B cell (primary cell): ENCODE measurements around the gene KDM3B. TPM values are rescaled to one million over a fixed set of nuclear protein-coding genes. Genes with fewer than 3 reads are reported as not detected.

Experiments
- ATAC-seq: fragments of 200-7000 bp; cut with Tn5 transposase; one replicate; pipeline ENCODE4 v1.10.0; 2021; ENCODE audit warnings: low read depth, mild to moderate bottlenecking, moderate number of reproducible peaks, moderate library complexity
- CTCF ChIA-PET: fragments of 350-600 bp; sonication (Branson Sonifier 250); formaldehyde crosslinking; loops from one replicate; lab custom pipeline; 2021; ENCODE audit warnings: antibody characterized with exemption, inconsistent platforms; lab: Charles Lee
- POLR2A ChIA-PET: fragments of 350-600 bp; sonication (Branson Sonifier 250); formaldehyde crosslinking; loops from one replicate; lab custom pipeline; 2021; ENCODE audit warnings: antibody characterized with exemption; lab: Charles Lee
- DNase-seq: peaks from one replicate; pipeline ENCODE4 v3.0.0; 2013
- H2AFZ ChIP-seq: 2 replicates; pipeline ENCODE4 v1.6.1; 2012; ENCODE audit warnings: mild to moderate bottlenecking, low read depth, low read length; ENCODE audit not compliant: insufficient read depth, poor library complexity, severe bottlenecking
- H3K27ac ChIP-seq, 2 donors: 1 replicate in 1 of 2; 2 replicates in 1 of 2; pipeline ENCODE4 v1.5.1; 2012 to 2013; ENCODE audit warnings: low read length in 2 of 2, mild to moderate bottlenecking in 2 of 2, moderate library complexity in 1 of 2
- H3K27me3 ChIP-seq, 4 experiments: fragments of 200-600 bp in 1 of 4; sonication (generic) in 1 of 4; replicated peaks in 1 of 4; 1 replicate in 2 of 4; 2 replicates in 2 of 4; pipeline versions ENCODE4 v1.6.1 to v1.7.0; 2013 to 2016; ENCODE audit warnings: low read length in 3 of 4, mild to moderate bottlenecking in 2 of 4, mixed read lengths in 1 of 4, moderate library complexity in 1 of 4; ENCODE audit not compliant: insufficient read depth in 4 of 4, control insufficient read depth in 3 of 4; ENCODE audit errors: control extremely low read depth in 1 of 4
- H3K36me3 ChIP-seq, 2 experiments: replicated peaks in 1 of 2; 1 replicate in 1 of 2; 2 replicates in 1 of 2; pipeline versions ENCODE4 v1.6.1 to v1.7.1; 2013; ENCODE audit warnings: low read length in 1 of 2; ENCODE audit not compliant: insufficient read depth in 2 of 2, control insufficient read depth in 1 of 2; ENCODE audit errors: control extremely low read depth in 1 of 2, extremely low read depth in 1 of 2
- H3K4me1 ChIP-seq, 2 donors: fragments of 200-600 bp in 1 of 2; sonication (generic) in 1 of 2; 1 replicate in 1 of 2; 2 replicates in 1 of 2; pipeline versions ENCODE4 v1.5.1 to v1.6.1; 2013 to 2017; ENCODE audit warnings: low read length in 2 of 2; ENCODE audit not compliant: control insufficient read depth in 2 of 2, insufficient read depth in 2 of 2
- H3K4me2 ChIP-seq: replicated peaks from 2 replicates; pipeline ENCODE3; 2012; ENCODE audit warnings: mild to moderate bottlenecking, low read depth, low read length; ENCODE audit not compliant: poor library complexity, severe bottlenecking
- H3K4me3 ChIP-seq, 5 experiments: fragments of 200-600 bp in 1 of 5; sonication (generic) in 1 of 5; 1 replicate in 3 of 5; 2 replicates in 2 of 5; pipeline versions ENCODE4 v1.5.1 to v1.7.0; 2011 to 2016; ENCODE audit warnings: low read length in 4 of 5, mild to moderate bottlenecking in 4 of 5, low read depth in 2 of 5, control low read depth in 1 of 5, moderate library complexity in 1 of 5; ENCODE audit not compliant: insufficient read depth in 1 of 5; ENCODE audit errors: control extremely low read depth in 1 of 5, extremely low read depth in 1 of 5
- H3K79me2 ChIP-seq: fragments of 200-600 bp; sonication (generic); one replicate; pipeline ENCODE4 v1.6.0; 2016; ENCODE audit warnings: low read length; ENCODE audit not compliant: control insufficient read depth, insufficient read depth
- H3K9ac ChIP-seq: fragments of 200-600 bp; sonication (generic); 2 replicates; pipeline ENCODE4 v1.6.1; 2017; ENCODE audit warnings: mild to moderate bottlenecking, low read length, moderate library complexity
- H3K9me3 ChIP-seq, 3 donors: one replicate each; pipeline versions ENCODE4 v1.6.1 to v1.7.1; 2013; ENCODE audit warnings: low read length in 2 of 3; ENCODE audit not compliant: control insufficient read depth in 2 of 3, insufficient read depth in 1 of 3; ENCODE audit errors: control extremely low read depth in 1 of 3
- H4K20me1 ChIP-seq: 2 replicates; pipeline ENCODE4 v1.6.0; 2012; ENCODE audit warnings: mild to moderate bottlenecking, low read length; ENCODE audit not compliant: insufficient read depth, control insufficient read depth, poor library complexity, severe bottlenecking
- H3K27ac Mint-ChIP-seq: one replicate; pipeline ENCODE4 v1.8.0; 2021; ENCODE audit warnings: mixed read lengths
- H3K27me3 Mint-ChIP-seq: one replicate; pipeline ENCODE4 v1.8.0; 2021; ENCODE audit warnings: mixed read lengths
- H3K4me1 Mint-ChIP-seq: one replicate; pipeline ENCODE4 v1.8.0; 2021; ENCODE audit warnings: mixed read lengths
- H3K4me3 Mint-ChIP-seq: one replicate; pipeline ENCODE4 v1.8.0; 2021; ENCODE audit warnings: mixed read lengths
- H3K9me3 Mint-ChIP-seq: one replicate; pipeline ENCODE4 v1.8.0; 2022; ENCODE audit warnings: mixed read lengths; ENCODE audit not compliant: insufficient read depth
- CTCF ChIP-seq: fragments of 200-600 bp; IDR thresholded peaks from one replicate; pipeline ENCODE4 v1.8.0; 2022; ENCODE audit warnings: antibody characterized with exemption, mild to moderate bottlenecking
- EZH2 ChIP-seq: IDR thresholded peaks from 2 replicates; pipeline ENCODE4 v1.6.1; 2012; ENCODE audit warnings: borderline replicate concordance, low read depth, mild to moderate bottlenecking, moderate library complexity, low read length; ENCODE audit not compliant: insufficient read depth, poor library complexity, severe bottlenecking
- WGBS: methylation state at CpG from one replicate; pipeline ENCODE4 v1.1.5; 2013; ENCODE audit warnings: missing lambda C conversion rate; ENCODE audit not compliant: insufficient coverage; 5-methylcytosine and 5-hydroxymethylcytosine counted together
- intact Hi-C: fragments of 100-400 bp; cut with micrococcal nuclease; formaldehyde crosslinking; loops from one replicate; pipeline ENCODE4 v1.10.0; 2022
- polyA plus RNA-seq: library from polyadenylated mRNA; depleted of rRNA; stranded (reverse); fragments of >200 nt; gene quantifications from 2 replicates; pipeline ENCODE4 v1.2.3, GENCODE V29; 2012
- total RNA-seq, 2 donors: library from RNA; stranded (reverse); fragments of 120-200 nt in 1 of 2; gene quantifications; 1 replicate in 1 of 2; 2 replicates in 1 of 2; pipeline versions ENCODE4 v1.2.3 to v1.2.4, GENCODE V29; 2013 to 2022

The KDM3B gene
- total and polyA plus RNA-seq, 2 donors (not counting 1 experiment from before 2014, with no cell fraction given): 41.8 to 99.9 TPM

DNA sequence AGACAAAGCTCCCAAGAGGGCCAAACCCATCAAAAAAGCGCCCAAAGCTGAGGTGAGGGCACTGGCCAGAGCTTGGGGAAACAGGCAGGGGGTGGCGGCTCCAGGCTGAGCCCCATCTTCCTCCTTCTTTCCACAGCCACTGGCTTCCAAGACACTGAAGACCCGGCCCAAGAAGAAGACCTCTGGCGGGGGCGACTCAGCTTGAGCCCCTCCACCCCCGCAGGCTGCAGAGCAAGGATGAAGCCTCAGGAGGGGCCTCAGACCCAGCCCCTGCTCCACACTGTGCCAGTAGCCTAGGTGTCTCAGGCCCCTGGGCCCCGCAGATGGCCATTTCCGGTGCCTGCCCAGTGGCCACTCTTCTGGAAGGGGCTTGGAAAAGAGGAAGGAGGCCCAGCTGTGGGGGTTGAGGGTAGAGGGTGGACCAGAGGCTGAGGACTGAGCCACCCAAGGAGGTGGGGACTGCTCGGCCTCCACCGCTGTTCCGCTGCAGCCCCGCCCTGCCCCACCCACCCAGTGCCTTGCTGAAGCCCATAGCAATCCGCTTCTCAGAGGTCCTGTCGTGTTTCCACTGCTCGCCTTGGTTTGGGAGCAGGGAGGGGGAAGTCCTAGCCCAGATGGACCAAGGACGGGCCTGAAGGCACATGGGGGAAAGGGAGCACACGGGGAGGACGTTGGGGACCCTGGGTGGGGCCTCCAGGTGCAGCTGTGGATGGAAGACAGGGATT, 93.2 kb downstream of the KDM3B start:
- H3K4me1 ChIP-seq: peaks cover 3 to 8% of the 10 kb centered on the region in 2 donors
- DNase-seq: no peak
- no peak overlapping the region for H2AFZ ChIP-seq
- ChIA-PET POLR2A (no interaction called here), CTCF (interaction anchor here (13.1 kb wide), 1 partner anchor 55 kb away, joined by 281 read pairs; no protein-coding TSS in a partner anchor)
- H3K4me3 ChIP-seq: no peak overlapping the region
- H3K27ac Mint-ChIP-seq: no peak overlapping the region
- H3K36me3 ChIP-seq: no peaks in the 10 kb centered on the region
- no peak overlapping the region for H3K27ac ChIP-seq
- H3K27me3 ChIP-seq: no peaks in the 10 kb centered on the region
- H3K9me3 Mint-ChIP-seq: no peaks in the 10 kb centered on the region
- H3K9ac ChIP-seq: no peak overlapping the region
- 96% methylated on average over 14 of the region's 18 CpGs for WGBS
- no peak overlapping the region for H3K4me3 Mint-ChIP-seq
- no peaks in the 10 kb centered on the region for H4K20me1 ChIP-seq
- H3K27me3 Mint-ChIP-seq: no peaks in the 10 kb centered on the region
- no peaks in the 10 kb centered on the region for H3K79me2 ChIP-seq
- TF ChIP-seq EZH2 (no peak), CTCF (no peak)
- no peaks in the 10 kb centered on the region for H3K9me3 ChIP-seq
- peaks cover 6% of the 10 kb centered on the region for H3K4me1 Mint-ChIP-seq
- H3K4me2 ChIP-seq: no peak overlapping the region
- intact Hi-C loops: no loop called here
- no peak for ATAC-seq

DNA sequence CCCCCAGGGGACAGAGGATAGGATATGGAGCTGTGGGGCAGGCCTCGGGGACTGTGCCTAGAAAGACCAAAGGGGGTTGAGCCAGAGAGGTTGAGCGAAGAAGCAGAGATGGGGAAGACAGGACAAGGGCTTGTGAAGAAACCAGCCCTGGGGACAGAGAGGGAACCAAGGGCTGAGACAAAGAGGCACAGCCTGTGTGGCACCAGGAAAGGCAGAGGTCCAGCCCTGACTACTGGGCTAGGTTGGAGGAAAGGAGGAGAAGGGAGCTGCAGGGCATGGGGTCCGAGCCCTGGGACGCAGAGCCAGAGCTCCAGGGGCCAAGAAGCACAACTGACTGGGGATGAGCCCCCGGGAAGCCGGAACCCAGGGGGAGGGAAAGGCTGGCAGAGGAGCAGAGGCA, 95.6 kb downstream of the KDM3B start:
- no peak overlapping the region for H3K4me3 ChIP-seq
- no peaks in the 10 kb centered on the region for H3K27me3 ChIP-seq
- intact Hi-C loops: no loop called here
- ChIA-PET CTCF (interaction anchor here (2.2 to 13.1 kb wide), 4 partner anchors 11 to 53 kb away, joined by 10 to 281 read pairs (median 55); partner anchors contain the start of genes EGR1 and REEP2), POLR2A (no interaction called here)
- no peaks in the 10 kb centered on the region for H3K79me2 ChIP-seq
- no peaks in the 10 kb centered on the region for H3K9me3 Mint-ChIP-seq
- H3K27ac Mint-ChIP-seq: no peak overlapping the region
- H3K4me1 Mint-ChIP-seq: peaks cover 6% of the 10 kb centered on the region
- H3K4me3 Mint-ChIP-seq: no peak overlapping the region
- H3K27me3 Mint-ChIP-seq: no peaks in the 10 kb centered on the region
- H3K9ac ChIP-seq: no peak overlapping the region
- peaks cover 3 to 8% of the 10 kb centered on the region in 2 donors for H3K4me1 ChIP-seq
- no peak overlapping the region for H3K27ac ChIP-seq
- no peaks in the 10 kb centered on the region for H3K36me3 ChIP-seq
- TF ChIP-seq EZH2: no peak
- no peak for TF ChIP-seq CTCF
- H2AFZ ChIP-seq: no peak overlapping the region
- no peak overlapping the region for H3K4me2 ChIP-seq
- no peak for DNase-seq
- no peaks in the 10 kb centered on the region for H4K20me1 ChIP-seq
- WGBS: 95% methylated on average over 6 of the region's 6 CpGs
- no peak for ATAC-seq
- H3K9me3 ChIP-seq: no peaks in the 10 kb centered on the region
